ENCODE results near the gene RTN4R.

The RTN4R gene

DNA sequence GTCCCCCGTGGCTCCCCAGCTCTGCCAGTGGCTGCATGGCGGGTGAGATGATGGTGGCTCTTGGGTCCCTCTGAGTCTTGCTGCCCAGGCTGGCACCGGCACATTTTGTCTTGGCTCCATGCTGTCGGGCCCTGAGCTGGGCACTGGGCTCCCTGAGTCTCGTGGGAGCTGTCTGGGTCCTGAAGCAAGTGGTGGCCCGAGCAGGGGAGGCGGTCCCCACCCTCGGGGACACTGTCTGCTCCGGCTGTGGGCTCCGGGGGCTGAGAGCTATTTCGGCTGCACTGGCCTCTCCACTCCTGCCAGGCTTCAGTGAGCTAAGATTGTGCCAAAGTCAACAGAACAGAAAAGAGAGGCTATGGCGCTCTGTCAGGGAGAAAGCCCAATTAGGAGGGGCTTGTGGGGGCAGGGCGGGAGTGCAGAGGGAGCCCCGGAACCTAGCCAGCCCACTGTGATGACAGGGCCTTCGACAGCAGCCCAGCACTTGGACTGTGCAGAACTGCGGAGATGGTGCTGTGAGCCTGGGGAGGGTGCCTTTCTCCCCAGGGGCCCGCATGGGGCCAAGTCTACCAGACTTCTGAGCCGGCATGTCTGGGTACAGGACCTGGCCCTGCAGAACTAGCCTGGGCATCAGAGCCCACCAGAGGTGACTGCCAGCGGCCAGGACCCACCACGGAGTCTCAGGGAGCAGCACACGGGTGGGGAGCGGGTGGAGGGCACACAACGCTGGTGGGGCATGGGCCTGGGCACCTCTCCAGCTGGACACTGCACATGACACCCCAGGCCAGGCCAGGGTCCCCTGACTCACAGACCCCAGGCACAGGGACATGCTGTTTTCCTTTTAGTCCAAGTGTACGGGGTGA is 38.0 kb downstream of the RTN4R start:
- DNase-seq (ENCODE audit: low read depth, low spot score) = no peak

DNA sequence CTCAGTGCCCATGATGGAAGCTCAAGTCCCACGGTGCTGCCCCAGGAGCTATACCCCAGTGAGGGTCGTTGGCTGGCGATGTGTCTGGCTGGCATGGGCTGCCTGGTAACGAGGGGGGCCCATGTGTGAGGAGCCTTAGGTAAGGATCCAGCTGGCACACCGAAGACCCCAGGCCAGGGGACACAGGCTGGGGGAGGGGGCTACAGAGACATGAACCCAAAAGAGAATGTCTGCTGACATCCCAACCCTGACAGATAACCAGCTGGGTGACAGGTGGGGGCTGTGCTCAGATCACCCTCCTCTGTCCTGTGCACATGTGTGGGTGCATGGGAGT is 39.2 kb downstream of the RTN4R start:
- no peak for DNase-seq (ENCODE audit: low read depth, low spot score)

GRCh38 chr22:20228055-20228938 is 39.8 kb downstream of the RTN4R start:
- DNase-seq (ENCODE audit: low read depth, low spot score) = no peak

- DNase-seq (ENCODE audit: low read depth, low spot score) = no peak
Measured at GRCh38 chr22:20227363-20227762, 40.8 kb downstream of the RTN4R start.

DNA sequence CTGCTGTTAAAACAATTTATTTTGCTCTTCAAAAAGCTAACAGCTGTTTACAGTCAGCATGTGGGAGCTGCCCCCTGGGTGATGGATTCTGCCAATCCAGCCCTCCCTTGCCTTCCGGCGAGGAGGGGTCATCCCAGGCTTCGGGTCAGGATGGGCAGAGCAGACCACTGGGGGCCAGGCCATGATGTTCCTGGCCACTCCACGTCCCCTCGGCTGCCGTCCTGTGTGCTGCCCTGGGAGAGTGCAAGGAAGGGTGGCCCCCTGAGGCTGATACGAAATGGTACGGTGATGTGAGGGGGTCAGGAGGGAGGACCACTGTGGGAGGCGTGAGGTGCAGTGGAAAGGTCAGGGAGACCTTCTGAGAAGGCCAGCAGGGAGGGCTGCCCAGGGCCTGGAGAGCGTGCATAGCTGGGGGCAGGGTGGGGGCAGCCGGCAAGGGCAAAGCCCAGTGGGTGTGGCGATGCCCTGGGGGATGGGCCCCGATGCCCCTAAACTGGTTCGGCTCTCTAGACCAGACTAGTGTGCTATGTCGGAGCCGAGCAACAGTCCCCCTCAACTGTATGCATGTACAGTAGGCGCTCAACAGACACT is 41.3 kb downstream of the RTN4R start:
- no peak for DNase-seq (ENCODE audit: low read depth, low spot score)

DNA sequence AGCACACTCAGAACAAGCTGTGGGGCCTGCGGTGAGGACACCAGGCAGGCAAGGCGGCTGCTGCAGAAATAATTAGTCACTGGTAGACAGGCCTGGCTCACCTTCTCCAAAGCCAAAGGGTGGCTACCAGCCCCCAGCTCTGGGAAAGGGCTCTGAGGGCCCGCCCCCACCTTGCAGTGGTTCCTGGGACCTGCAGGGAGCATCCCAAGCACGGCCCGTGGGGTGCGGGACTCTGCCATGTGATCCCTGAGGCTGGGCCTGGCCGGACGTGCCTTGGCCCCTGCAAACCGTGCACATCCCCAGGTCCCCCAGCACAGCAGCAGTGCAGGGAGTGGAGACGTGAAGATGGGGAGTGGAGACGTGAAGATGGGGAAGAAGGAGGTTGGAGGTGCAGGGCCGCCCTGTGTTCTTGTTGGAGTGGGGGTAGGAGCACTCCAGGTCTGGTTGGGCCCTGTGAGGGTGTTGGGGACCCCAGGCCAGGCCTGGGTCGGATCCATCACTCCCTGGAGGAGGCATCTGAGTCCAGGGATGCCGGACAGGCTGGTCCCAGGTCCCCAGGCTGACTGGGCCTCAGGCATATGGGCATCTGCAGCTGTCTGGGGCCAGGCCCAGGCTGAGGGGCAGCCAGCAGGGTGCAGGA is 41.9 kb downstream of the RTN4R start:
- no peak for DNase-seq (ENCODE audit: low read depth, low spot score)

- DNase-seq (ENCODE audit: low read depth, low spot score) = no peak
Measured at GRCh38 chr22:20225693-20225966, 42.5 kb downstream of the RTN4R start.

DNA sequence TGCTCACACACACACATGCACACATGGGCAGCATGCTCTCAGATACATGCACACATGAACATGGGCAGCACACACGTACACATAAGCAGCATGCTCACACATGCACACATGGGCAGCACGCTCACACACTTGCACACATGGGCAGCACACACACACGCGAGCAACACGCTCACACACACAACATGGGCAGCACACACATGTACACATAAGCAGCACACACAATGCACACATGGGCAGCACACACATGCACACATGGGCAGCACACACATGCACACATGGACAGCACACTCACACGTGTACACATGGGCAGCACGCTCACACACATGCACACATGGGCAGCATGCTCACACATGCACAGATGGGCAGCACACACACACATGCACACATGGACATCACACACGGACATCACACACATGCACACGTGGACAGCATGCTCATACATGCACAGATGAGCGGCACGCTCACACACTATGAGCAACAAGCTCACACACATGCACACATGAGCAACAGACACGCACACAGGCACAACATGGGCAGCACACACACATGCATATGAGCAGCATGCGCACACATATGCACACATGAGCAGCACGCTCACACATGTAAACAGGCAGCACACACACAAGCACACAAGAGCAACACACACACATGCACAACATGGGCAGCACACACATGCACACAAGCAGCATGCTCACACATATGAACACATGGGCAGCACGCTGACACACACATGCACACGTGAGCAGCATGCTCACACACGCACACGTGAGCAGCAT is 43.0 kb downstream of the RTN4R start:
- DNase-seq (ENCODE audit: low read depth, low spot score) = no peak

- DNase-seq (ENCODE audit: low read depth, low spot score) = no peak
Measured at GRCh38 chr22:20224256-20224626, 43.9 kb downstream of the RTN4R start.

- no peak for DNase-seq (ENCODE audit: low read depth, low spot score)
Measured at GRCh38 chr22:20223421-20224255, 44.5 kb downstream of the RTN4R start.

DNA sequence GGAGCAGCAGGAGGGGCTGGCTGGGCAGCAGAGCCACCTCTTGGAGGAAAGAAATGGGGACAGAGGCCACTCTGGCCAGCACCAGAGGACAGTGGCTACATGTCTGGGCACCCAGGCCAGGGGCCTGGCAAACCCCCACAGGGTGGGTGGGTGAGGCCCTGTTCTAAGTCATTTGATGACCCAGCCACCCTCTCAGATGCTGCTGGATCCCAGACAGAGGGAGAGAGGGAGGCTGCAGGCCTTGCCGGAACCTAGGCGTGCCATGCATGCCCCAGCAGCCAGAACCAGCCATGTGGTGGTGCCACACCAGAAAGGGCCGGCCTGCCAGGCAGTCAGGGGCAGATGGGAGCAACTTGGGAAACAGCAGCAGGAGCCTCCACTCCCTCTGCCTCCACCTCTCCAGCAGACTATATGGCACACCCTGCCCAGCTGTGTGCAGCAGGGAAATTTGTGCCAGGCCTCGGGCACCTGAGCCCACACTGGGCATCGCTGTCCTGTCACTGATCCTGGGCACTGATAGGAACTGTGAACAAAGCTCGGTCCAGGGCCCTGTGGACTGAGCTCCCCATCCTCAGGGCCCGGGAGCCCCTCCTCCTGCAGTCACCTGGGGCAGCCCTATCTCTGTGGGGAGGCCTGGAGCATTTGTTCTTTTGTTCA is 45.2 kb downstream of the RTN4R start:
- DNase-seq (ENCODE audit: low read depth, low spot score) = no peak

GRCh38 chr22:20221421-20222340 is 46.4 kb downstream of the RTN4R start:
- DNase-seq (ENCODE audit: low read depth, low spot score) = no peak

DNA sequence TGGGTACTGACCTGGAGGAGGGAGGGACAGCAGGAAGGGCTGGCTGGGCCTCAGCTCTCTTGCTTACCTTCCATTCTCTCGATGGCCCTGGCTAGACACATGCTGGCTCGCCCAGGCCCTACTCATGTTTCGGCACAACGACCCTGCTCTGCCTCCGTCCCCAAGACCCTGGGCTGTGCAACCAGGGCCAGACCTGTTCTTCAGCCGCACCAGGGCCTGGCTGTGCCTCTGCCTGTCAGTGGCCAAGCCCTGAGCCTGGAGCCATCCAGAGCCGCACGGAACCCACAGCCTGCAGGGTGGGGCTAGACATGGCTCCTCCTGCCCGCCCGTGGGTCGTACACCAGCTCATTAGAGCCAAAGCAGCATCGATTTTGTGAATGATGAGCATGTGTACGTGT is 47.5 kb downstream of the RTN4R start:
- DNase-seq (ENCODE audit: low read depth, low spot score) = no peak

DNA sequence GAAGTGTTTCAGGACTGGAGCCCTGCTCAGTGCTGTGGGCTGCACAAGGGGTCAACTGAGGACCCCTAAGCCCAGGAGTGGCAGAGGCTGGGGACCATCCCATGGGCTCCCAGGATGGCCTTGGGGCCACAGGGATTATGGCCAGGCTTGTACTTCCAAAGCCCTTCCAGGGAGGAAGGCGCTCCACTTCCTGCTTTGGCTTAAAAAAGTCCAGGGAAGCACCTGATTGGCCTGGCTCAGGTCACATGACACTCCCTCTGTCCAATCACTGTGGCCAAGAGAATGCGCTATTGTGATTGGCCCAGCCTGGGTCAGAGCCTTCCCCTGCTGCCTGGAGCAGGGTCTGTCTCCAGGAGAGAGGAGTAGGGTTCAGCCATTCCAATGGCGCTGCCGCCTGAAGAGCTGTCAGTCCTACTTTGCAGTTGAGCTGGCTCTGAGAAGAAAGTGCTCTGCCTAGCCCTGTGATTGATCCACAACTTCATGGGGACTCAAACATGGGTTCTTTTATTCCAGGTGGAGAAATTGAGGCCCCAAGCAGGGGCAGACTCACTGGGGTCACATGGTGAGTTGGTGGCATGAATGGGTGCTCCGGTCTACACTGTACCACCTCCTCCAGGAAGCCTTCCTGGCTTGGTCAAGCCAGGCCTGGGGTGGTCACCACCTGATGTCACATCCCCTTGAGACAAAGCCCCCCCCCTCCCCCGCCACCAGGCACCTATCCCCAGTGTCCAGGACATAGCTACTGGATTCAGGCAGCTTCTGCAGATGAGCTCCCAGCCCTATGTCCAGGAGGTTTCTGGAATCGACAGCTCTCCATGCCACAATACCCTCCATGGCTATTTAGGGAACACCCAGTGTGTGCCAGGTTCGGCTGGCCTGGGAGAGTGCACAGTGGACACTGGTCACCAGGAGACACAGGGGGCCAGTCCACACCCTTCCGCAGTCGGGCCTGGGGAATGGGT is 48.2 kb downstream of the RTN4R start:
- no peak for DNase-seq (ENCODE audit: low read depth, low spot score)

GRCh38 chr22:20218987-20219386 is 49.1 kb downstream of the RTN4R start:
- DNase-seq (ENCODE audit: low read depth, low spot score) = no peak

GRCh38 chr22:20218326-20218872 is 49.7 kb downstream of the RTN4R start:
- no peak for DNase-seq (ENCODE audit: low read depth, low spot score)

DNA sequence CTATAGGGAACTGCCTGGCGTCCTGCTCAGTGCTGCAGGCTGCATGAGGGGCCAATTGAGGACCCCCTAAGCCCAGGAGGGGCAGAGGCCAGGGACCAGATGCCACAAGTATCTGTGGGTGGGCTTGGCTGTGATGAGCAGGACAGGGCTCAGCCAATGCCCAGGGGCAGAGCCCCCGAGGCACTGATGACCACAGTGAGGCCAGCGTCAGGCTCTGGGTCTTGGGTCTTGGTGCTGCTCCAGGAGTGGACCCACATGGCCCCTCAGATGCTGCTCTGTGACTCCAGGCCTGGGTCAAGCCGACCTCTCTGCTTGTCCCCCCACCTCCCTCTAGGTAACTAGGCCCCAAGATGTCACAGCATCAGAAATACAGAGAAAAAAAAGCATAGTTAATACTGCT is 50.6 kb downstream of the RTN4R start:
- DNase-seq (ENCODE audit: low read depth, low spot score) = no peak
